Keratinocyte (primary cell): ENCODE data around the gene PLEKHA8. TPM values are rescaled to one million over a fixed set of nuclear protein-coding genes. Genes with fewer than 3 reads are reported as not detected.
A peak's percentile ranks its signal among the peaks of the same experiment; 100 is the strongest.

Source experiments
- DNase-seq: peaks from one replicate; pipeline ENCODE4 v3.0.0-alpha.2; 2011; ENCODE audit warnings: low read depth, missing footprints, low spot score
- FAIRE-seq: peaks from 2 replicates; lab custom pipeline; 2011; peaks lifted over from hg19 to GRCh38; lab: Jason Lieb, UNC
- H2AFZ ChIP-seq: 2 replicates; pipeline ENCODE4 v1.6.0; 2012; ENCODE audit warnings: low read length, control low read depth, inconsistent platforms; ENCODE audit not compliant: control insufficient read depth
- H3K27ac ChIP-seq: 2 replicates; pipeline ENCODE4 v1.5.1; 2011; ENCODE audit warnings: low read length; ENCODE audit not compliant: control insufficient read depth, insufficient read depth
- H3K27me3 ChIP-seq: 3 replicates; pipeline ENCODE4 v1.6.0; 2011; ENCODE audit warnings: low read length; ENCODE audit not compliant: control insufficient read depth, insufficient read depth; ENCODE audit errors: extremely low read depth
- H3K36me3 ChIP-seq, 2 experiments: 2 replicates in 1 of 2; 3 replicates in 1 of 2; pipeline ENCODE4 v1.5.1; 2011; ENCODE audit warnings: low read length in 2 of 2, mild to moderate bottlenecking in 1 of 2; ENCODE audit not compliant: control insufficient read depth in 2 of 2, insufficient read depth in 2 of 2; ENCODE audit errors: extremely low read depth in 1 of 2
- H3K4me1 ChIP-seq: 3 replicates; pipeline ENCODE4 v1.5.1; 2011; ENCODE audit warnings: low read length; ENCODE audit not compliant: control insufficient read depth, insufficient read depth; ENCODE audit errors: extremely low read depth
- H3K4me2 ChIP-seq: 3 replicates; pipeline ENCODE4 v1.6.0; 2011; ENCODE audit warnings: low read depth, low read length; ENCODE audit not compliant: control insufficient read depth, insufficient read depth; ENCODE audit errors: extremely low read depth
- H3K4me3 ChIP-seq, 3 experiments: fragments of 200-600 bp in 1 of 3; sonication (generic) in 1 of 3; 2 replicates in 2 of 3; 3 replicates in 1 of 3; pipeline ENCODE4 v1.5.1; 2011 to 2016; ENCODE audit warnings: low read length in 3 of 3, mild to moderate bottlenecking in 3 of 3, control low read depth in 2 of 3, inconsistent platforms in 1 of 3, low read depth in 1 of 3, mixed read lengths in 1 of 3, mixed run types in 1 of 3, moderate library complexity in 1 of 3; ENCODE audit not compliant: control insufficient read depth in 2 of 3, insufficient read depth in 2 of 3; ENCODE audit errors: extremely low read depth in 1 of 3
- H3K79me2 ChIP-seq: 2 replicates; pipeline ENCODE4 v1.6.0; 2012; ENCODE audit warnings: low read length; ENCODE audit not compliant: control insufficient read depth, insufficient read depth
- H3K9ac ChIP-seq: 3 replicates; pipeline ENCODE4 v1.6.0; 2011; ENCODE audit warnings: low read length; ENCODE audit not compliant: control insufficient read depth, insufficient read depth; ENCODE audit errors: extremely low read depth
- H3K9me1 ChIP-seq: 3 replicates; pipeline ENCODE4 v1.6.0; 2011; ENCODE audit warnings: low read length; ENCODE audit not compliant: control insufficient read depth, insufficient read depth; ENCODE audit errors: extremely low read depth
- H3K9me3 ChIP-seq: 2 replicates; pipeline ENCODE4 v1.5.1; 2012; ENCODE audit warnings: low read depth, low read length; ENCODE audit not compliant: control insufficient read depth
- H4K20me1 ChIP-seq: 3 replicates; pipeline ENCODE4 v1.6.0; 2011; ENCODE audit warnings: low read length; ENCODE audit not compliant: control insufficient read depth, insufficient read depth; ENCODE audit errors: extremely low read depth
- EZH2 ChIP-seq: IDR thresholded peaks from one replicate; pipeline ENCODE4 v1.6.1; 2012; ENCODE audit warnings: inconsistent platforms, mild to moderate bottlenecking, low read length, moderate library complexity
- dilution Hi-C: fragments of 300-500 bp; cut with MboI; formaldehyde crosslinking; loops from one replicate; pipeline ENCODE4 v1.7.0; 2020; ENCODE audit warnings: low sequenced_read_pairs; ENCODE audit not compliant: extremely low pct_ligation_motif_present
- polyA plus RNA-seq, 5 experiments: library from polyadenylated mRNA; depleted of rRNA in 3 of 5; stranded (reverse) in 3 of 5; stranded (forward) in 1 of 5; unstranded in 1 of 5; fragments of >200 nt; gene quantifications; 1 replicate in 1 of 5; 2 replicates in 3 of 5; 3 replicates in 1 of 5; pipeline versions ENCODE4 v1.2.1 to v1.2.3, GENCODE V29; 2011 to 2012; ENCODE audit warnings: missing spikeins in 2 of 5, low read depth in 1 of 5, low replicate concordance in 1 of 5
- TF ChIP-seq, protein P1 (sequence below), 3 experiments: IDR thresholded peaks in 1 of 3; conservative IDR thresholded peaks in 1 of 3; optimal IDR thresholded peaks in 1 of 3; 2 replicates in 2 of 3; 3 replicates in 1 of 3; pipeline versions ENCODE3 to v1.5.1; 2011; ENCODE audit warnings: low read length in 3 of 3, mild to moderate bottlenecking in 3 of 3, moderate library complexity in 2 of 3, control low read depth in 1 of 3, inconsistent platforms in 1 of 3; ENCODE audit not compliant: insufficient read depth in 2 of 3; ENCODE audit errors: extremely low read depth in 1 of 3

PLEKHA8 gene
- polyA plus RNA-seq, 1 donor (not counting 4 experiments of a cell fraction or from before 2014, with no cell fraction given), result 9.6 TPM

DNA sequence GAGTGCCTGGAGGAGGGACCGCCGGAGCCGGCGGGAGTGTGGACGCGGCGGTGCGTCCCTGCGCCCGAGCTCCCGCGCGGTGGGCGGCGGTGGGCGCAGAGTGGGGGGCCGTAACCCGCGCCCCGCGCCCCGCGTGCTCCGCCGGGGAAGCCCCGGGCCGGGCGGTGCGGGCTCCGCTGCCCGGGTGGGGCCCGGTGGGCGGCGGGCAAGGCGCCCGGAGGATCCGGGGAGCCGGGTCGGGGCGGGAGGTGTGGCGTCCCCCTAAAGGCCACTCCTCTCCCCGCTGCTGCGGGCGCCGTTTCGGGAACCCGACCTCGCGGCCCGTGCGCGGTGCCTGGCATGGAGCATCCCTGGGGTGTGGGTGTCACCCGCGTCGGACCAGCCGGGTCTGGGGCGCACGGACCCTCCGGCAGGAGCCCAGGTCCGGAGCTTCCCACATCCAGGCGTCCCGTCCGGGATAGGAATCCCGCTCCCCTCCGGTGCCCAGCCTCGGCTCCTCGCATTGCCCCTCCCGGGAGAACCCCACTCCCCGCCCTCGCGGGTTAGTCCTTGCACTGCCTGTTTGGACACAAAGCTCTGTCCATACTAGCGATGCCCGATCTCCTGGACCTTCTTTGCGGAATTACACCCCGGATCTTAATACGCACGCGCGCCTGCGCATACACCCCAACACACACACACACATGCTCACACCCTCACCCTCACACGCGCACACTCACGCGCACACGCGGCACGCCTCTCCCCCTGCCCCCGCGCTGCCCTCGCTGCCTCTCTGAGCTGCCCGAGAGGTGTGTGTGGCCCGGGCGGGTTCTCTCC is 107.3 kb downstream of the PLEKHA8 start:
- DNase-seq, result peak; percentile 28
- Histone ChIP-seq H4K20me1 (no peaks in the 10 kb centered on the region), H3K27ac (peak overlapping the region; percentile 74), H3K27me3 (no peaks in the 10 kb centered on the region), H3K4me1 (peaks cover 9% of the 10 kb centered on the region), H2AFZ (peak overlapping the region; percentile 92), H3K9ac (peak overlapping the region; percentile 88), H3K9me3 (no peaks in the 10 kb centered on the region), H3K36me3 (no peaks in the 10 kb centered on the region), H3K9me1 (no peaks in the 10 kb centered on the region), H3K4me3 (peak overlapping the region; percentile 76 to 93 (median 83)), H3K4me2 (peak overlapping the region; percentile 87), H3K79me2 (peaks cover 2% of the 10 kb centered on the region)
- TF ChIP-seq, protein P1, sequence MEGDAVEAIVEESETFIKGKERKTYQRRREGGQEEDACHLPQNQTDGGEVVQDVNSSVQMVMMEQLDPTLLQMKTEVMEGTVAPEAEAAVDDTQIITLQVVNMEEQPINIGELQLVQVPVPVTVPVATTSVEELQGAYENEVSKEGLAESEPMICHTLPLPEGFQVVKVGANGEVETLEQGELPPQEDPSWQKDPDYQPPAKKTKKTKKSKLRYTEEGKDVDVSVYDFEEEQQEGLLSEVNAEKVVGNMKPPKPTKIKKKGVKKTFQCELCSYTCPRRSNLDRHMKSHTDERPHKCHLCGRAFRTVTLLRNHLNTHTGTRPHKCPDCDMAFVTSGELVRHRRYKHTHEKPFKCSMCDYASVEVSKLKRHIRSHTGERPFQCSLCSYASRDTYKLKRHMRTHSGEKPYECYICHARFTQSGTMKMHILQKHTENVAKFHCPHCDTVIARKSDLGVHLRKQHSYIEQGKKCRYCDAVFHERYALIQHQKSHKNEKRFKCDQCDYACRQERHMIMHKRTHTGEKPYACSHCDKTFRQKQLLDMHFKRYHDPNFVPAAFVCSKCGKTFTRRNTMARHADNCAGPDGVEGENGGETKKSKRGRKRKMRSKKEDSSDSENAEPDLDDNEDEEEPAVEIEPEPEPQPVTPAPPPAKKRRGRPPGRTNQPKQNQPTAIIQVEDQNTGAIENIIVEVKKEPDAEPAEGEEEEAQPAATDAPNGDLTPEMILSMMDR (optimal IDR thresholded peaks at IDR 0.05 in 1 of 3, IDR thresholded peaks at IDR 0.05 in 1 of 3, conservative IDR thresholded peaks at IDR 0.05 in 1 of 3; ENCODE audit: extremely low read depth in 1 of 3, insufficient read depth in 2 of 3, low read length in 3 of 3), result no peak
- TF ChIP-seq EZH2, result no peak
- dilution Hi-C loops, result no loop called here
- no peak for FAIRE-seq

DNA sequence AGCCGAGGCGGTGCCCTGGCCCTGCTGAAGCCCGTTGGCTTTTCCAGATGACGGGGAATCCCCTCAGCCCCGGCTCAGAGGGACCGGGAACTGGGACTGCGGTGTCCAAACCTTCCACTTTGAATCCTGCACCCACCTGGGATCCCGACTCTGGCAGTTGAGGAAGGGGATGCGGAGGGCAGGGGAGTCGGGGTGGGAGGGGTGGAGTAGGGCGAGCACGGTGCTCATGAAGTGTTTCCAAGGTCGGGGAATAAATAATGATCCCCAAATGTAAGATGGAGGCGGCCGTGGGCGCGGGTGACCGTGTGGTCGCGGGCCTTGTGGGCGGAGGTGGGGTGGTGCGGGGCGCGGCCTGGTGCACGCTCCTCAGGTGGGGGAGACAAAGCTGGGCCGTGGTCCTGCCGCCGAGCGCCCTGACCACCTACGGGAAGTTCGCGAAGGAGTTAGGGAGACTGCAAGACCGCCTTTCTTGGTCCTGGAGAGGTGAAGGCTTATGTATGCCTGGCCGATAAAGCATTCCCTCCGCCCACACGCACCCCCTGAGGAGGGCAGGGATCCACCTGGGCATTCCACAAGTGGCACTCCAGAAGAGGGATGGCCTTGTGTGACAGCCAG is 108.0 kb downstream of the PLEKHA8 start:
- FAIRE-seq (no peak), DNase-seq (no peak)
- Histone ChIP-seq H3K79me2 (peaks cover 2% of the 10 kb centered on the region), H3K9me1 (no peaks in the 10 kb centered on the region), H3K9me3 (no peaks in the 10 kb centered on the region), H3K36me3 (no peaks in the 10 kb centered on the region), H3K27me3 (no peaks in the 10 kb centered on the region), H3K27ac (peak overlapping the region; percentile 74), H3K9ac (peak overlapping the region; percentile 88), H3K4me2 (peak overlapping the region; percentile 87), H2AFZ (peak overlapping the region; percentile 92), H3K4me1 (peaks cover 9% of the 10 kb centered on the region), H4K20me1 (no peaks in the 10 kb centered on the region), H3K4me3 (peak overlapping the region; percentile 76 to 93 (median 83))
- TF ChIP-seq, protein P1 (optimal IDR thresholded peaks at IDR 0.05 in 1 of 3, IDR thresholded peaks at IDR 0.05 in 1 of 3, conservative IDR thresholded peaks at IDR 0.05 in 1 of 3; ENCODE audit: extremely low read depth in 1 of 3, insufficient read depth in 2 of 3, low read length in 3 of 3), result no peak
- TF ChIP-seq EZH2, result no peak
- dilution Hi-C loops, result no loop called here
